Muscle of back (tissue), 13 donors: ENCODE data around the gene RETREG1. TPM values are rescaled to one million over a fixed set of nuclear protein-coding genes. Genes with fewer than 3 reads are reported as not detected.
A peak's percentile ranks its signal among the peaks of the same experiment; 100 is the strongest.
"Not testable (repeated sequence)": the region's sequence is repeated elsewhere in the genome, so short reads cannot be mapped to it uniquely, and the experiment has no call there.

Experiments
- DNase-seq, 3 donors: peaks; one replicate each; pipeline versions ENCODE4 v3.0.0 to v3.0.0-alpha.2; 2013
- long read RNA-seq, 9 donors: transcript quantifications; one replicate each; lab custom pipeline, GENCODE V29; 2026
- polyA plus RNA-seq, 10 donors: library from polyadenylated mRNA; unstranded; fragments of 120-200 nt; gene quantifications; one replicate each; pipeline ENCODE4 v1.2.1, GENCODE V29; 2013; ENCODE audit not compliant: insufficient read length in 10 of 10

The RETREG1 gene
- 100 to 1,000 TPM in 1 of 10 donors, 10 to 100 TPM in 9; 45.1 to 103 (median 71.8) TPM for polyA plus RNA-seq
- long read RNA-seq, donor 1, transcript RETREG1-202 (7 exons, 3,145 nt), result major isoform, 18 of 18 reads
- long read RNA-seq, donor 1, partial matches to known transcripts, result 0 of 18 reads
- long read RNA-seq, donor 1, other reads (novel, unspliced or antisense), result 0 of 18 reads
- long read RNA-seq, donor 2, transcript RETREG1-202 (7 exons, 3,145 nt), result major isoform, 23 of 36 reads
- long read RNA-seq, donor 2, partial matches to known transcripts, result 13 of 36 reads
- long read RNA-seq, donor 2, other reads (novel, unspliced or antisense), result 0 of 36 reads
- long read RNA-seq, donor 3, result 0 reads
- long read RNA-seq, donor 4, transcript RETREG1-202 (7 exons, 3,145 nt), result major isoform, 23 of 78 reads
- long read RNA-seq, donor 4, partial matches to known transcripts, result 55 of 78 reads
- long read RNA-seq, donor 4, other reads (novel, unspliced or antisense), result 0 of 78 reads
- long read RNA-seq, donor 5, transcript RETREG1-202 (7 exons, 3,145 nt), result major isoform, 14 of 24 reads
- long read RNA-seq, donor 5, partial matches to known transcripts, result 7 of 24 reads
- long read RNA-seq, donor 5, other reads (novel, unspliced or antisense), result 0 of 24 reads
- long read RNA-seq, donor 6, transcript RETREG1-202 (7 exons, 3,145 nt), result major isoform, 30 of 73 reads
- long read RNA-seq, donor 6, partial matches to known transcripts, result 39 of 73 reads
- long read RNA-seq, donor 6, other reads (novel, unspliced or antisense), result 0 of 73 reads
- long read RNA-seq, donor 7, transcript RETREG1-202 (7 exons, 3,145 nt), result major isoform, 13 of 14 reads
- long read RNA-seq, donor 7, partial matches to known transcripts, result 0 of 14 reads
- long read RNA-seq, donor 7, other reads (novel, unspliced or antisense), result 0 of 14 reads
- long read RNA-seq, donor 8, transcript RETREG1-202 (7 exons, 3,145 nt), result major isoform, 6 of 10 reads
- long read RNA-seq, donor 8, partial matches to known transcripts, result 0 of 10 reads
- long read RNA-seq, donor 8, other reads (novel, unspliced or antisense), result 0 of 10 reads
- long read RNA-seq, donor 9, partial matches to known transcripts, result 0 of 4 reads
- long read RNA-seq, donor 9, other reads (novel, unspliced or antisense), result 0 of 4 reads

GRCh38 chr5:16616536-16617273, at the start of gene RETREG1:
Gene RETREG1, minus strand, starts transcription at chr5:16616997. Its CDS starts 26 bp downstream, at chr5:16616971.
- DNase-seq, result peak; percentile 15 to 66 (median 47)

GRCh38 chr5:16666130-16666882, 49.5 kb upstream of the RETREG1 start:
- DNase-seq, result no peak

- DNase-seq, result no peak
These were observed 48.8 kb upstream of the RETREG1 start for GRCh38 chr5:16665601-16666000.

GRCh38 chr5:16664368-16664767, 47.6 kb upstream of the RETREG1 start:
- DNase-seq, result no peak

- DNase-seq, result no peak
These were observed 47.0 kb upstream of the RETREG1 start for GRCh38 chr5:16663840-16664239.

GRCh38 chr5:16661713-16662112, 44.9 kb upstream of the RETREG1 start:
- no peak for DNase-seq

- DNase-seq, result no peak
These were observed 44.2 kb upstream of the RETREG1 start for GRCh38 chr5:16660982-16661381.

- DNase-seq, result no peak
These were observed 42.7 kb upstream of the RETREG1 start for GRCh38 chr5:16659536-16659935.

- DNase-seq, result peak in 2 of 3 donors; percentile 42 to 49
These were observed 39.9 kb upstream of the RETREG1 start for GRCh38 chr5:16656561-16657191.

GRCh38 chr5:16654647-16655334, 38.0 kb upstream of the RETREG1 start:
- no peak for DNase-seq

- not testable (repeated sequence) for DNase-seq
These were observed 31.9 kb upstream of the RETREG1 start for GRCh38 chr5:16648739-16649138.

GRCh38 chr5:16644301-16644889, 27.6 kb upstream of the RETREG1 start:
- DNase-seq, result no peak

GRCh38 chr5:16642867-16643266, 26.1 kb upstream of the RETREG1 start:
- no peak for DNase-seq

- DNase-seq, result no peak
These were observed 22.4 kb upstream of the RETREG1 start for GRCh38 chr5:16639206-16639605.

- no peak for DNase-seq
These were observed 11.6 kb upstream of the RETREG1 start for GRCh38 chr5:16628376-16628775.

GRCh38 chr5:16626696-16627264, 10.0 kb upstream of the RETREG1 start:
- no peak for DNase-seq

- no peak for DNase-seq
These were observed 8.3 kb upstream of the RETREG1 start for GRCh38 chr5:16625096-16625495.

- no peak for DNase-seq
These were observed 2.3 kb upstream of the RETREG1 start for GRCh38 chr5:16619136-16619535.
